ENCODE measurements around the gene EIF3K. TPM values are rescaled to one million over a fixed set of nuclear protein-coding genes. Genes with fewer than 3 reads are reported as not detected.

EIF3K gene
- polyA plus RNA-seq, 4 donors, result 307 to 353 (median 328) TPM

DNA sequence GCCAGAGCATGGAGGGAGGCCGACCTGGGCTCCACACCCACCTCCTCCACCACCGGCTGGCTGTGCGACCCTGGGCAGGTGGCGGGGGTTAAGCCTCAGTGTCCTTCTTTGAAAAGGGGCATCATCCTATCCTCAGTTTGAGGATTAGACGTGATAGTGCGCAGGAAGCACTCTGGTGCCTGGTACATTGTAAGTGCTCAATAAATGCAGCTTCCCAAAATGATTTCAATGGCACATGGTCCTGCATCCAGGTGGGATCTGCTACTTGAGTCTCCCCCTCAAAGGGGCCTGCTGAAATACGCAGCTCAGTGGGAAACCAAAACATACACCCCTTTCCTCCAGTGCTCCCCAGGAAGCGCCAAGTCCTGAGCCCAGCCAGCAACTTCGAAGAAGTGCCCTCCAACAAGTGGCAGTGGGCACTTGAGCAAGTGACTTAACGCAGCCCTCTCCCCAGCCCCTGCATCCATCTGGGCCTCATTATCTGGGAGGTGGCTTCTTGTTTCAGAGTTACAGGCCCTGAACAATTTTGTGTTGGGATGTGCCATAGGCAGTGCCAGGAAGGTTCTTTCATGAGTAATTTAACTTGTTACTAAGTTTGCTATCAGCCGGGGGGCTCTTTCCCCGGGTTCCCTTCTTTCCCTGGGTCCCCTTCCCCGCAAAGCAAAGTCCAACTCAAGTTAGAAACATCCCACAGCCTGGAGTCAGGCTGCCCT, 46.4 kb downstream of the EIF3K start:
- no peak for DNase-seq (ENCODE audit: low read depth in 4 of 4, low spot score in 3 of 4)

DNA sequence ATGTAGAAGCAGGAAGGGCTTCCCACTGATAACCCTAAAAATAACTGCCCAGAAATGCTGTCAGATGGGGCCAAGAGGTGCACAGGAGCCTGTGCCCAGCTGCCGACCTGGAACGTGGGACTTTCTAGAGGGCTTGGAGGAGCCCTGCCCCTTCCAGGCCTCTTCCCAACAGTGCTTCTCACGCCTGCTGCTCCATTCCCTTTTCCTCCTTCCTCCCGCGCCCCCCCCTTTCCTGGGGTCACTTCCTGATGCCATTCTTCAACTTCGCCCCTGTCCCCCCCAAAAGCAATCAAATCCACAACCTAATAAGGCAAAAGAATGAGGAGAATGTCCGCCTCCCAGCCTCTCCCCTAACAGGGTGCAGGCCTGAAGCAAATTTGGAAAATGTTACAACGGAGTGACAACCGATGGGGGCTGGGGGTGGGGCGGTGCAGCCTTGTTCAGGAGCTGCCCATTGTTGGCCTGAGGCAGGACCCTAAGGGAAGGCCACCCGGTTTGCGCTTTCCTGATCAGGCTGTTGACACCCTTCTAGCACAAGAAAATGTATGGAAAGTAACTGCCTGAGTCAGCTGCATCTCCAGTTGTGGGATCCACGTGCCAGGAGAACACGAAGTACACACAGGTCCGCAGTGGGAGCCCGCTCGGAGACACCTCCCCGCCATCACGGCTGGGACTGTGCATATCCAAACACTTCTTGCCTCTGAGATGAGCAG, 47.1 kb downstream of the EIF3K start:
- DNase-seq (ENCODE audit: low read depth in 4 of 4, low spot score in 3 of 4), result peak in 1 of 4 donors; percentile 87

DNA sequence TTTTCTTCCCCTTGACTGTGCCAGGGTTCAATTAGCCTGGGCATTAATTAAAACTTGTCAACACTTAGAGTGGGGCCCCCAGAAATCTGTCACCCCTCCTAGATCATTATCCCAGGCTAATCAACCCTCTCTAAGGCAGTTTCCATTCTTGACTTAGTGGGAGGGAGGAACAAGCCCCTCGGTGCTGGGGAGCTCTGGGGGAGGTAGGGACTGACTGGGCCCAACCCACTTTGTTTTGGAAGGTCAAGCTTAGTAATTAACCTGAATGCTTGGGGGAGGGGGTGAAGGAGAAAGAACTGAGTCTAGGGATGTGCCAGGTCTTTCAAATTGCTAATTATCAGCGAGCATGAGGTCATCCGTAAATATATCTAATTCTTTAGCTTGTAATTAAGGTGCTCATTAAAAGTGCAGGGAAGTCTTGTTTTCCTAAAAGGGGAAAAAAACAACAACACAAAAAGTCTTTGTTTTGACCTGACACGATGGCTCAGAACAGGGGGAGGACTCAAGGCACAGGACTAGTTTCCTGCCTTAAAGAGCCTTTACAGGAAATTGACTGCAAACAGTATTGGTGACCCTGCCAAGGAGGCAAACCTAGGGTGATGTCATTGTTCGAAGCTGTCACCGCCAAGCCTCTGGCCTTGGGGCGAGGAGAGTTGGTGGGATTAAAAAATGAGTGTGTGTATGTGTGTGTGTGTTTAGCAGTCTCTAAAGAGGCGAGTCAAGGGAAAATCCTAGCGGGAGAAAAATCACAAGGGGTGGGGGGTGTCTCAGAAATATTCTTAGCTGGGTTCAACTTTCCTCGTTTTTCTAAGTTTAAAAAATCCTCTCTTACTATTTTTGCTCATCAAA, 47.9 kb downstream of the EIF3K start:
- DNase-seq (ENCODE audit: low read depth in 4 of 4, low spot score in 3 of 4), result no peak

DNA sequence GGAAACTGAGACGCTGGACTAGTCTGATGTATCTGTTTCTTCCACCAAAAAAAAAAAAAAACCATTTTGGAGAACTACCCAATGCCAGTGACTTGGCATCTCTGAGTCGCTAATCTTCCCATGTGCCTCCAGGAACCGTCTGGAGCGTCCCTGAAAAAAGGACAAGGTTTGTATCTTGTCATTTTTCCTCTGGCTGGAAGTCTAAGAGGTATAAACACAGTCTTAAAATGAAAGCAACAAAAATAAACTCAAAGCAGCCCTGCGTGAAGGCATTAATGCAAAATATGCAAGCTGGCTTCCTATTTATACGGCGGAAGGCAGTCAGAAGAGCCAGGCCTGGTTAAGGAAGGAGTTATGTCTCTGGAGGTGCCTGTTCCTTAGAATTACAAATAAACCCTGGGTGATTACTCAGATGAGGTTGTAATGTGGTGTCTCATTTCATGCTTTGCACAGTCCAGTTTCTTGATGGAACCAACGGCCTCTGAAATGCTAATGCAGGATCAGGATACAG, 48.7 kb downstream of the EIF3K start:
- no peak for DNase-seq (ENCODE audit: low read depth in 4 of 4, low spot score in 3 of 4)

DNA sequence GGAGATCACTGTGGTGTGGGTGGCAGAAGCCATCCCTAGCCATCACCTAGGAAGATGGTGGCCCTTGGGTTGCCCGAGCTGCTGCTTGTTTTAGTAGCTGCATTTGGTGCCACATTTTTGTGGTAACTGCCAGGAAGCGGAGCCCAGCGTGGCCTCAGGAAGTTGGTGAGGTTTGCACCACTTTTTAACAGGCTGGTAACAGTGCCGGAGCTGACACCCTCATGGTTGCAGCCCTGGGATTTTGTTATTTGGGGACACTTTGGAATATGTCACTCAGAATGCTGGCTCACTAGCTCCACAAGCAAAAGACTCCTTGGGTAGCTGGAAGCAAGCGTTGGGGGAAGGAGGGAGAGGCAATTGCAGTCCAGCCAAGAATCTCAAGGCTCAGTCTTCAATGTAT, 50.6 kb downstream of the EIF3K start:
- DNase-seq (ENCODE audit: low read depth in 4 of 4, low spot score in 3 of 4), result no peak

DNA sequence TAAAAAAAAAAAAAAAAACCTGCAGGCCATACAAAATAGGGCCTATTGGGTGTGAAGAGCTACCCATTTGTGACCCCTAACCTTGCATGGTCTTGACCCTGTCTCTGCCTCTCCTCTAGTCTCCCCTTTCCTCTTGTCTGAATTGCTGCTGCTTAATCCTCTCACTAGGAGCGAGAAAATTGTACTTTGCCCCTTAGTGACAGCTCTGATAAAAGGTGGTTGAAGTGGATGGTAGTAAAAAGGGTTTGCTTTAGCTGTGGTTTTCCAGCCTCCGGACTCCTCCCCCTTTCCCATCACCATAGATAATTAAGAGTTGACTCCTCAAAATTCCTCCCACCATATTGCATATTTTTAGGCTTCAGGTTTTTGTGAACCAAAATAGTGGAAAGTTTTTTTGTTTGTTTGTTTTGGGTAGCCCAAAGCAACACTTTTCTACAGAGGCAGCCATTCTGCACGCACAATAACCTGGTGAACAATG, 52.0 kb downstream of the EIF3K start:
- no peak for DNase-seq (ENCODE audit: low read depth in 4 of 4, low spot score in 3 of 4)

DNA sequence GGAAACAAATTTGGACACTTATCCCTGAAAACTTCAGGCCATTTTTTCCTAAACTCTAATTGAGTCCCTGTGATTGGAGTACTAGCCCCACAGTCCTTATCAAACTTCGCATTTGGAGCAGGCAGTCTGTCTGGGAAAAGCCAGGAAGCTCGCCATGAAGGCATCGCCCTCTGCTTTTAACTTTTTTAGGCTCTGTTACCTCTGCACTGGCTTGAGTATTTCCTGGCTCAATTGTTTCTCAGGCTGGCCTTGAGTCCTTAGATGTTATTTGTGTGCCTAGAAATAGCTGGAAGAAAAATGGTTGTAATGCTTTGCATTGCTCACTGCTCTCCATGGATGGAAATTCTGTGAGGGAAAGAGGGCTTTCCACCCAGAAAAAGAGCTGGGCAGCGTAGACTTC, 52.7 kb downstream of the EIF3K start:
- no peak for DNase-seq (ENCODE audit: low read depth in 4 of 4, low spot score in 3 of 4)

DNA sequence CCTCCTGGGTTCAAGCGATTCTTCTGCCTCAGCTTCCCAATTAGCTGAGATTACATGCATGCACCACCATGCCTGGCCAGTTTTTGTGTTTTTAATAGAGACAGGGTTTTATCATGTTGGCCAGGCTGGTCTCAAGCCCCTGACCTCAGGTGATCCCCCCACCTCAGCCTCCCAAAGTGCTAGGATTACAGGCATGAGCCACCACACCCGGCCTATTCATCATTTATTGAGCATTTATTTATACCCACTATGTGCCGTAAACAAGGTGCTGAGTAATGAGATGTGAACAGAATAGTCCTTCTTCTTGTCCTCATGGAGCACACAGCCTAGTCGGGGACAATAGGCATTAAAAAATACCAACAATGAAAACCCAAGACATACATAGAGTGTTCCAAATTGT, 54.0 kb downstream of the EIF3K start:
- no peak for DNase-seq (ENCODE audit: low read depth in 4 of 4, low spot score in 3 of 4)

DNA sequence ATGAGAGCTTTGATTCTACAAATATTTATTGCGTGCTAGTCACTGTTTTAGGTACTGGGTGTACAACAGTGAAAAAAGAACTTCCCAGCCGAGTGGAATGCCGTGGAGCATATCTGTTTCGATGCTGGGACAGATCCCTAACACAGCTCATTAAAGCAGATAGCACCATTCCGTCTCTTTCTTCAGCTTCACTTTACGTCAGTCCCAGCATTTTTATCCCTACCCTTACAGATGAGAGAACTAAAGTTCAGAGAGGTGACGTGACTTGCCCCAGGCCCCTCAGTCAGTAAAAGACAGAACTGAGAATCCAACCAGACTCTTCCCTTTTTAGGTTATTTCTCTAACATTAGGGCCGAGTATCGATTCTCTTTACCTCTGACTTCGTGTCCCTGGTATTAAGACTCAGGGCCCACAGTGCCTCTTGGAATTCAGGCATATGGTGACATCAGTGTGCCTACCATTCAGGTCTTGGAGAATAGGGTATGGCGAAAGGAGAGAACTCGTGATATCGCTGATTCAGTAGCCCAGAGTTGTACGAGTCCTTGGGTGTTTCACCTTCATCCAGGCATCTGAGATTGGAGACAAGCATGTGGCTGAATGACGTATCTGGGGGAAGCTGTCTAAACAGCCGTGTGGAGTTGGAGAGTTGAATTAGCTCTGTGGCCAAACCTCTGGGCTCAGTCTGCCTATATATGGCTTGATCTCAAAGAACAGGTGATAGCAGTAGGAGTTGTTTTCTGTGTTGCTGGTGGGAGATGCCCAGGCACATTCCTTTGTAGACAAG, 55.6 kb downstream of the EIF3K start:
- DNase-seq (ENCODE audit: low read depth in 4 of 4, low spot score in 3 of 4), result no peak

DNA sequence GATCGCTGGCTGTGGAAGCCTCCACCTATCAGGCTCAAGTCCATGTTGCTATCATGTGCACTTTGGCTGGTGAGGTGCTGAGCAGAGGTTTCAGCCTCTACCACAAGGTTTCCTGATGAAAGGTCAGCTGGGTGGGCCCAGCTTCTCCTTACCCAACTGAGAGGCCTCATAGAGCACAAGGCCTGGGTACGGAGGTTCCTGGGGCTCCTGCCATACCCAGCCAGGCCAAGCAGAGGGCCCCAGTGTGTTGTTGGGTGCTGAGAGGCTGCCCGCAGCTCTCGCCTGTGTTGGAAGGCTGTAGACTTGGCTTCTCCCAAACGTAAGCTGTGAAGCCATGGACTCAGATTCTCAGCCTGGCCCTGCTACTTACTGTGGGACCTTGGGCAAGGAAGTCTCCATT, 56.6 kb downstream of the EIF3K start:
- DNase-seq (ENCODE audit: low read depth in 4 of 4, low spot score in 3 of 4), result no peak

DNA sequence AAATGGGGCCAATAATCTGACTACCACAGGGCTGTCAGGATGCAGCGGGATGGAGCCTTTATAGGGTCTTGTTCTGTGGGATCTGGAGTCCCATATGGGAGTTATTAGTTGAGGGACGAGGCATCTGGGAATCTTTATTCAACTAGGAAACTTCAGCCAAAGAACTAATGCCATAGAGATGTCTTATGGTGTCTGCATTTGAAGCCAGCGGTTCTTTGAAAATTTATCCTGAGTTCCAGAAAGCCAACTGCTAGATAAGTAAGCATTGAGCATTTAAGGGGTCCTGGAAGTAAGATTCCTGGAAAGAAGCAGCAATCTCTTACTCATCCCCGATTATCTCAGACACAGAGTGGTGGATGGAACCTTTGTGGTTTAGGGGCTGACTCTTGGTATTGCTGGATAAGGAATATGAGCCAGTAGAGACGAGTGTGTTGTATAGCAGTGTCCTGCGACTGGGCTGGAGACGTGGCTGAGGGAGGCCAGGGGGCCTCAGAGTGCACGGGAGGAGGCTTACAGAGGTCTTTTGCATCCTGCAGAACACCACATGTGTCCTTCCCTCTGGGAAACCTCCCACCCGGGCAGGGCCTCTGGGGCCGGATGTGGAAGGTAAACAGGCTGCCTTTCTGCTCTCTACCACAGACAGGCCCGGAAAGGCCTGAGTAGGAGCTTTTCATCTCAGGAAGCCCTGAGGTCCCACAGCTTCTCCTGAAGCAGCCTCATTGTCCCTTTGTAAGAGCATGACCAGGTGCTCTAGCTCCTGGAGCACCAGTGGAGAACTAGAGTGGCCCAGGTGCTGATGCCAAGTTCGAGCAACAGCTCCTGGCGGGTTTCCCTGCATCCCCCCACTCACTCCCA, 57.3 kb downstream of the EIF3K start:
- no peak for DNase-seq (ENCODE audit: low read depth in 4 of 4, low spot score in 3 of 4)

DNA sequence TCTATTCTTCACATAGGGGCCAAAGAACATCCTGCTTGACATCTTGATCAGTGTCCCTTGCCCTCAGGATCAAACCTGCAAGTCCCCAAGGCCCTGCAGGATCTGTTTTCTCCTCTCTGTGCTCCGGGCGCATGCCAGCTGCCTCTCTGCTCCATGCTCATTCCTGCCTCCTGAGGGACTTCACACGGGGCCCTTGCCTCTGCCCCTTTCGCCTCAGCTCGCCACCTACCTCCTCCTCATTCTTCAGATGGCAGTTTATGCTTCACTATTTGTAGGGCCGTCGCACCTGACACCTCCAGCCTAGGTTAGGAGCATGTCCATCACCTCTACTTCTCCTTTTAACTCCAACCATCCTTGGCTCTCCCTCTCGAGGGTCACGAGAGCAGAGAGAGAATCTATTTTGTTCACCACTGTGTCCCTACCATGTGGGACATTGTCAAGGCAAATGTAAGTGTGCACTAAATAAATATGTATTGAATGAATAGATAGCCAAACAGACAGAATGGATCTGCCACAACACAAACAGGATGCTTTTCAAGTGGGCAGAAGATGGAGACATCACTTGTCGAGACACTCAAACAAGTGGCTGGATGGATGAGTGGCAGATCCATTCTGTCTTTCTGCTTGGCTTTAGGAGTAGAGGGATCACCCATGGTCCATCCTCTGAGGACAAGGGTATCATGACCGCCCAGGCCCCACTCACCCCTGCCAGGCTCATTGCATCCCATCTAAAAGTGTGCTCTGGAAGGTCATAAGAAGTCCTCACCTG, 58.1 kb downstream of the EIF3K start:
- DNase-seq (ENCODE audit: low read depth in 4 of 4, low spot score in 3 of 4), result no peak

DNA sequence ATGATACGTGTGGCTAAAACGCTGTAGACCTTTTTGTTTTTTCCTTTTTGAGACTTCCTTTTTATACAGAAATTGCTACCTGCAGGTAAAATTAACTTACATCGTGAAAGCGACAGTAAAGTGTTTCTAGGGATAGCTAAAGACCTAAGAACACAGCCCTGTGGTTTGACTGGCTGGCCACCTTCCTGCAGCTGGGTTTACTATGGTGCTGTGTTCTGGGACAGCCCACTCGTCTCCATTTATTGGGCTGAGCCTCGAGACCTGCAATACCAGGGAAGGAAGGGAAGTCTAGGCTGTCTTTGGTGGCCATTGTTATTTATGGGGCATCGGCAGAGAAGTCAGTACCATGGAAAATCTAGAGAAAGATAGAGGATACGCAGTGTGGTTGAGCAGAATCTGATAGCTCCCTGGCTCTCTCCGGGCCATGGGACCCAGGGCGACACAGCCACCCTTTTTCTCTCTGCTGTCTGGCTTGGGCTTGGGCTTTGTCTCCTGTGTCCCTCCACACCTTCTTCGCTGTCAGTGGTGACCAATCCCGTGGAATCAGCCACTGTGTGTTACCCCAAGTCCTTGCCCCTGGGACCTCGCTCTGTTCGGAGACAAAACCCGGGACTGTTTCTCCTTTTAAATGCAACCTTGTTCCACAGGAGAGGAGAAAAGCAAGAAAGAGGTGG, 59.4 kb downstream of the EIF3K start:
- DNase-seq (ENCODE audit: low read depth in 4 of 4, low spot score in 3 of 4), result no peak

DNA sequence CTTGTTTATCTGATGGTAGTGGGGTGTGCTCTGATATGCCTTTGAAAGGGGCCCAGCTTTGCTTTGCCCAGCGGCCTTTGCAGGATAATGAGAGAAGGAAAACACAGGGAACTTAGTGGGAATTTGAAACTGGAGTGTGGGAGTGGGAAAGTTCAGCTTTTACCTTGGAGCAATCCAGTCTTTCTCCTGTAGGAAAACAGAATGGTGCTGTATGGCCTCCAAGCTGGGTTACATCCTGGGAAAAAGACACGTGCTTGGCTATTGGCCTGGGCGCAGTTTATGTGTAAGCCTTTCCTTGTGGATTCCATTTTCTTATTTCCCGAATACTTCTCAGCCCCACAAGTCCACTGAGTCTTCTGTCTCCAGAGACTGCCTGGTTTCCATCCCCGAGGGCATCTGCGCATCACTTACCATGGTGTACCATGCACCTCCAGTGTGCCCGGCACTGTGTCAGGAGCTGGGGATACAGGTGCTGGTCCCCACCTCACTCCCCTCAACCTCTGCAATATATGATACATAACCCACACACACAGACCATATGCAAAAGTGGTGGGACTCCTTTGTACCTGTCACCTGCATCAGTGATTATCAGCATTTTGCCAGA, 60.0 kb downstream of the EIF3K start:
- DNase-seq (ENCODE audit: low read depth in 4 of 4, low spot score in 3 of 4), result no peak

DNA sequence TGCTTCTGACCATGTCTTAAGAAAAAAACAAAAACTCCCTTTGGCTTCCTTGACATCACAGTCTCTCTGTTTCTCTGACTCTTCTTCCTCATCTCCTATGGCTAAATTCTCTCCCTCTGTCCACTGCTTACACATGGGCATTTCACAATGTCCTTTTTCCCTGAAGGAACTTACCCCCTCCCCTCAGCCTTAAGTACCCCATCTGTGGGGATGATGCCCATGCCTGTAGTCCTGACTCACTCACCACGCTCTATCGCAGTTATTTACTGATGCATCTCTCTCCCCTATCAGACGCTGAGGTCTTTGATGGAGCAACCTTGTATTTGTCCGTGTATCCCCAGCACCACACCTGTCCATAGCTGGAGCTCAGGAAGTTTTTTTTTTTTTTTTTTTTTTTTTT, 60.9 kb downstream of the EIF3K start:
- no peak for DNase-seq (ENCODE audit: low read depth in 4 of 4, low spot score in 3 of 4)

DNA sequence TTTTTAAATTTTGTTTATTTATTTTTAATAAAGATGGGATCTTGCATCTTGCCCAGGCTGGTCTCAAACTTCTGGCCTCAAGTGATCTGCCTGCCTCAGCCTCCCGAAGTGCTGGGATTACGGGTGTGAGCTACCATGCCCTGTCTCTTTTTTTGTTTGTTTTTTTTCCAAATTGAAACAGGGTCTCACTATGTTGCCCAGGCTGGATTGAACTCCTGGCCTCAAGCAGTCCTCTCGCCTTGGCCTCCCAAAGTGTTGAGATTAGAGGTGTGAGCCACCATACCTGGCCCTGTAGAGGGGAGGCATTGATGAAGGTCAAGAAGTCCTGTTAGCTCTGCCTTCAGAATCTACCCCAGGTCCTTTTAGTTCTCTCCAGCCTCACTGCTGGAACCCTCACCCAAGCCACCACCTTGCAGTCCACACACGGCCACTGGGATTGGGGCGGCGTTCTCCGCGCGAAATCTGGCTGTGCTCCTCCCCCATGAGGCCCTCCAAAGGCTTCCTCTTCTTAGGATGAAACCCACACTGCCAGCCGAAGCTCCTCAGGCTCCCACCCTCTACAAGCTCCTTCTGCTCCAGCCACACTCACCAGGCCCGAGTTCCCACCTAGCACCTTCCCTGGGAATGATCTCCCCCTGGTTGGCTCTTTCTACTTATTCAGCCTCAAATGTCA, 63.3 kb downstream of the EIF3K start:
- DNase-seq (ENCODE audit: low read depth in 4 of 4, low spot score in 3 of 4), result no peak

DNA sequence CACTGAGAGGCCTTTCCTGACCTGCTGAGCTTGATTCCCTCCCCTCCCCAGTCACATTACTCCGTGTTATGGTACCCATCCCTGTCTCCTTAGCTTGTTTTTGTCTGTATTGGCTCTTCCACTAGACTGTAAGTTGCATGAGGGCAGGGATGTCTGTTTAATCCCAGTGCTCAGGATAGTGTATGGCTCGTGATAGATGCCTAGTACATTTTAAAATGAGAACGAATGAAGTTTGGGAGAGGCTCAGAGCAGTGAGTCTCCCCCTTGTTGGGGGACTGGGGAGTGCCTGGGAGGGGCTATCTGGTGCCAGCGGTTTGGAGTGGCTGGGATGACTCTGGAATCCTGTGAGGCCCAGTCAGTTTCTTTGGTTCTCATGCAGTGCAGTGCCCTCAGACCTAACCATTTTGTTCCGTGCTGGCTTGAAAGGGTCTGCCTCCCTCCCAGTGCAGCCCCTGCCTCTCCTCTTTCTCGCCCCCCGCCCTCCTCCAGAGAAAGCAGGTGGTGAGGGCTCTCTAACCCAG, 63.9 kb downstream of the EIF3K start:
- DNase-seq (ENCODE audit: low read depth in 4 of 4, low spot score in 3 of 4), result no peak

Measured in right renal pelvis (tissue), 4 donors.